Stimulated activated naive B cell treated with anti-CD40 and anti-IgM and Interleukin-4, amounts not matched to agents 10 μg/mL and 1 μg/mL and 100 μg/mL, for 72 hours (primary cell): Measurements from ENCODE around the gene SDC1.
"Not testable (repeated sequence)": the region's sequence is repeated elsewhere in the genome, so short reads cannot be mapped to it uniquely, and the experiment has no call there.

ENCODE experiments used
- ATAC-seq, 2 donors: fragments of 150-1000 bp; cut with Tn5 transposase; replicated peaks; 2 replicates each; pipeline ENCODE4 v1.10.0; 2021; ENCODE audit warnings: moderate library complexity in 1 of 2
- DNase-seq: peaks from one replicate; pipeline ENCODE4 v3.0.0; 2021
- H3K27ac Mint-ChIP-seq: one replicate; pipeline ENCODE4 v1.8.0; 2022; ENCODE audit warnings: mild to moderate bottlenecking, mixed read lengths
- H3K27me3 Mint-ChIP-seq, 2 donors: one replicate each; pipeline ENCODE4 v1.8.0; 2022; ENCODE audit warnings: mixed read lengths in 2 of 2
- H3K36me3 Mint-ChIP-seq, 2 donors: one replicate each; pipeline ENCODE4 v1.8.0; 2022; ENCODE audit warnings: mixed read lengths in 2 of 2, mild to moderate bottlenecking in 1 of 2
- H3K4me1 Mint-ChIP-seq, 2 donors: one replicate each; pipeline ENCODE4 v1.8.0; 2022; ENCODE audit warnings: mixed read lengths in 2 of 2, mild to moderate bottlenecking in 1 of 2
- H3K4me3 Mint-ChIP-seq, 2 donors: one replicate each; pipeline ENCODE4 v1.8.0; 2022; ENCODE audit warnings: mild to moderate bottlenecking in 2 of 2, mixed read lengths in 2 of 2, moderate library complexity in 1 of 2
- H3K9me3 Mint-ChIP-seq, 2 donors: one replicate each; pipeline ENCODE4 v1.8.0; 2022; ENCODE audit warnings: mixed read lengths in 2 of 2, mild to moderate bottlenecking in 1 of 2

SDC1 gene

GRCh38 chr2:20224716-20225293 is at the start of gene SDC1:
Gene SDC1, minus strand, starts transcription at chr2:20225130. Its CDS starts 263 bp downstream, at chr2:20224867.
- no peaks in the 10 kb centered on the region for H3K9me3 Mint-ChIP-seq
- peaks cover 44 to 63% of the 10 kb centered on the region in 2 donors for H3K27me3 Mint-ChIP-seq
- ATAC-seq (peak; percentile 39 to 41), DNase-seq (no peak)
- H3K4me1 Mint-ChIP-seq: peaks cover 8 to 22% of the 10 kb centered on the region in 2 donors
- no peak within 1 kb of the TSS for H3K27ac Mint-ChIP-seq
- H3K36me3 Mint-ChIP-seq: no peaks in the 10 kb centered on the region
- H3K4me3 Mint-ChIP-seq: peak within 1 kb of the TSS; percentile 67 to 77

GRCh38 chr2:20273042-20273441 is 48.1 kb upstream of the SDC1 start:
- Mint-ChIP-seq H3K27ac (no peak overlapping the region), H3K9me3 (no peaks in the 10 kb centered on the region), H3K4me1 (peaks cover 0 to 5% of the 10 kb centered on the region in 2 donors), H3K36me3 (peaks cover 8 to 18% of the 10 kb centered on the region in 2 donors), H3K4me3 (no peak overlapping the region), H3K27me3 (no peaks in the 10 kb centered on the region)
- DNase-seq: no peak
- no peak for ATAC-seq

DNA sequence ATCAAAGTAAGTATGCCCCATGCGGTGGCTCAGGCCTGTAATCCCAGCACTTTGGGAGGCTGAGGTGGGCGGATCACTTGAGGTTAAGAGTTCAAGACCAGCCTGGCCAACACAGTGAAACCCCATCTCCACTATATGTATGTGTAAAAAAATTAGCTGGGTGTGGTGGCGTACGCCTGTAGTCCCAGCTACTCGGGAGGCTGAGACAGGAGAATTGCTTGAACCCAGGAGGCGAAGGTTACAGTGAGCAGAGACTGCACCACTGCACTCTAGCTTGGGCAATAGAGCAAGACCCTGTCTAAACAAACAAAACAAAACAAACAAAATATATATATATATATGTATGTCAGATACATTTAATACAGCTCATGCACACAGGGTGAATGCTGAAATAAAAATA is 43.4 kb upstream of the SDC1 start:
- DNase-seq, H3K9me3 Mint-ChIP-seq, H3K4me1 Mint-ChIP-seq, H3K27ac Mint-ChIP-seq, H3K4me3 Mint-ChIP-seq, ATAC-seq, H3K27me3 Mint-ChIP-seq: not testable (repeated sequence)
- peaks cover 16 to 40% of the 10 kb centered on the region in 2 donors for H3K36me3 Mint-ChIP-seq

- Mint-ChIP-seq H3K4me1 (no peaks in the 10 kb centered on the region), H3K9me3 (no peaks in the 10 kb centered on the region), H3K27me3 (no peaks in the 10 kb centered on the region), H3K36me3 (peaks cover 16 to 39% of the 10 kb centered on the region in 2 donors), H3K27ac (no peak overlapping the region), H3K4me3 (no peak overlapping the region)
- DNase-seq (no peak), ATAC-seq (no peak)
Measured at GRCh38 chr2:20267529-20267928, 42.6 kb upstream of the SDC1 start.

DNA sequence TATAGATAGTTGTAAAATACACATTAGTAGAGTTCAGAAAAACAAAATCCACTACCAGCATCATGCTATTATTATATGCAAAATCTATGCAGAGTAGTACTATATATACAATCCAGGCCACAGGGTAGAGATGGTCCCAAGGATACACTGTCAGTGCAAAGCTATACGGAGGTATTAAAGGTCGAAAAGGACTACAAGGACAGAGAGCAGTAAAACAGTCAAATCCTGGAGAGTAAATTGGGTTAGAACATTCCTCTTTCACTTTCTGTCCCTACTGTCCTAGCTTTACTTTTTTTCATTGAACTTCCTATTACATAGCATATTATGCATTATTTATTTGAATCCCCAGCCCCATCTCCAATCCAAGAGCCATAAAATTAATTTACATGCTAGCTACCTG is 39.7 kb upstream of the SDC1 start:
- Mint-ChIP-seq H3K27me3 (no peaks in the 10 kb centered on the region), H3K4me3 (no peak overlapping the region), H3K9me3 (no peaks in the 10 kb centered on the region), H3K27ac (no peak overlapping the region), H3K36me3 (peaks cover 15 to 29% of the 10 kb centered on the region in 2 donors), H3K4me1 (no peaks in the 10 kb centered on the region)
- no peak for ATAC-seq
- no peak for DNase-seq

DNA sequence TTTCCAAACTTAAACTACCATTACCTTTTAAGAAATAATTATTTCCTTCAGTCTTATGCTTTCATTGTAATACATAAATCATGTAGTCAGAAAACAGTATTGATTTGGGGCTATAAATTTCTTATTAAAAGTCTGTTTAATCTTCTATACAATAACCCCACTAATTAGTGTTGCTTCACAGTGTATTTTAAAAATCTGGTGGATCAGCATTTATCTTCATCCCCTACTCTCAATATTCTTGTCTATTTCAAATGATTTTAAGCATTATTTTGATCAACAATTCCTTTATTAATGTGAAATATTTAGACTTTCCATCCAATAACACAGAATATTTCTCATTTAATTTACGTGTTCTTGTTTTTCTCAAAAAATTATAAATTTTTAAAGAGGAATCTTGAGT is 32.5 kb upstream of the SDC1 start:
- ATAC-seq: no peak
- Mint-ChIP-seq H3K4me3 (no peak overlapping the region), H3K36me3 (peaks cover 16 to 29% of the 10 kb centered on the region in 2 donors), H3K27me3 (no peaks in the 10 kb centered on the region), H3K4me1 (no peaks in the 10 kb centered on the region), H3K27ac (no peak overlapping the region), H3K9me3 (no peaks in the 10 kb centered on the region)
- DNase-seq: no peak

- ATAC-seq: no peak
- H3K36me3 Mint-ChIP-seq: peaks cover 14 to 44% of the 10 kb centered on the region in 2 donors
- no peaks in the 10 kb centered on the region for H3K27me3 Mint-ChIP-seq
- no peaks in the 10 kb centered on the region for H3K9me3 Mint-ChIP-seq
- no peak overlapping the region for H3K27ac Mint-ChIP-seq
- no peaks in the 10 kb centered on the region for H3K4me1 Mint-ChIP-seq
- H3K4me3 Mint-ChIP-seq: no peak overlapping the region
- no peak for DNase-seq
Measured at GRCh38 chr2:20254731-20255130, 29.8 kb upstream of the SDC1 start.

GRCh38 chr2:20250436-20250835 is 25.5 kb upstream of the SDC1 start:
- H3K4me1 Mint-ChIP-seq: no peaks in the 10 kb centered on the region
- no peak for DNase-seq
- no peaks in the 10 kb centered on the region for H3K27me3 Mint-ChIP-seq
- peaks cover 25 to 65% of the 10 kb centered on the region in 2 donors for H3K36me3 Mint-ChIP-seq
- no peak for ATAC-seq
- no peak overlapping the region for H3K27ac Mint-ChIP-seq
- H3K9me3 Mint-ChIP-seq: no peaks in the 10 kb centered on the region
- no peak overlapping the region for H3K4me3 Mint-ChIP-seq

DNA sequence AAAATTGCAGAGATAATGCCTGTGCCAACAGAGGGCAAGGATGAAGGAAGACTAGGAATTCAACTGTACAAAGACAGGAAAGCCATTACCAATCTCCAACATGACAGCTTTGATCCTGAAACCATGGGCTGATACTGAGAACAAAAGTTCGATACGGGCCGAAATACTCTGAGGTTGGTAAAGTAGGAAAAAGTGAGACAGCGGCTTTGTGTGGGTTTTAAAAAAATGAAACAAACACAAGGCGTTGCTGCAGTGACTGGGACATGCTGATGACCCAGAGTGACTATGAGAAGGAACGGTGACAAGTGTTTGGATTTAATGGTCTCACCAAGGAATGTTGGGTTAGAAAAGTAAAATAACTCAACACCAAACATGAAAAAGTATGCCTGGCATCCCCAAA is 24.2 kb upstream of the SDC1 start:
- DNase-seq: no peak
- H3K27ac Mint-ChIP-seq: no peak overlapping the region
- no peaks in the 10 kb centered on the region for H3K4me1 Mint-ChIP-seq
- no peak for ATAC-seq
- no peak overlapping the region for H3K4me3 Mint-ChIP-seq
- H3K27me3 Mint-ChIP-seq: no peaks in the 10 kb centered on the region
- H3K9me3 Mint-ChIP-seq: no peaks in the 10 kb centered on the region
- peaks cover 22 to 63% of the 10 kb centered on the region in 2 donors for H3K36me3 Mint-ChIP-seq

GRCh38 chr2:20247084-20247483 is 22.2 kb upstream of the SDC1 start:
- Mint-ChIP-seq H3K36me3 (peaks cover 18 to 51% of the 10 kb centered on the region in 2 donors), H3K4me3 (no peak overlapping the region), H3K27me3 (no peaks in the 10 kb centered on the region), H3K27ac (no peak overlapping the region), H3K4me1 (peaks cover under 1 to 1% of the 10 kb centered on the region in 2 donors), H3K9me3 (no peaks in the 10 kb centered on the region)
- ATAC-seq (no peak), DNase-seq (no peak)

DNA sequence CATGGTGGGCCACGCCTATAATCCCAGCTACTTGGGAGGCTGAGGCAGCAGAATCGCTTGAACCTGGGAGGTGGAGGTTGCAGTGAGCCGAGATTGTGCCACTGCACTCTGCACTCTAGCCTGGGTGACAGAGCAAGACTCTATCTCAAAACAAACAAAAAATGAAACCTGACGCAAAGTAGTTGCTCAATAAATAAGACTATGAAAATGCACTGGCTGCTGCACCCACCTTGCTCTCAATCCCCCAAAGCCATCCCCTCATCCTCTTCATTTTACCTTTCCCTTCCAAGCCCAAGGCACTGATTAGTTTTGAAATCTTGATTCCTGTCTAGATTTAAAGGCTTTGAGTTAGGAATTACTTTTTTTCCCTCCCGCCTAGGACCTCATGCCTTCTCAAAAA is 18.7 kb upstream of the SDC1 start:
- ATAC-seq, H3K4me1 Mint-ChIP-seq, H3K27me3 Mint-ChIP-seq, DNase-seq, H3K9me3 Mint-ChIP-seq: not testable (repeated sequence)
- H3K36me3 Mint-ChIP-seq: peaks cover 8 to 29% of the 10 kb centered on the region in 2 donors
- peak overlapping the region; percentile 52 for H3K27ac Mint-ChIP-seq
- H3K4me3 Mint-ChIP-seq: peak overlapping the region in 1 of 2 donors; percentile 7

DNA sequence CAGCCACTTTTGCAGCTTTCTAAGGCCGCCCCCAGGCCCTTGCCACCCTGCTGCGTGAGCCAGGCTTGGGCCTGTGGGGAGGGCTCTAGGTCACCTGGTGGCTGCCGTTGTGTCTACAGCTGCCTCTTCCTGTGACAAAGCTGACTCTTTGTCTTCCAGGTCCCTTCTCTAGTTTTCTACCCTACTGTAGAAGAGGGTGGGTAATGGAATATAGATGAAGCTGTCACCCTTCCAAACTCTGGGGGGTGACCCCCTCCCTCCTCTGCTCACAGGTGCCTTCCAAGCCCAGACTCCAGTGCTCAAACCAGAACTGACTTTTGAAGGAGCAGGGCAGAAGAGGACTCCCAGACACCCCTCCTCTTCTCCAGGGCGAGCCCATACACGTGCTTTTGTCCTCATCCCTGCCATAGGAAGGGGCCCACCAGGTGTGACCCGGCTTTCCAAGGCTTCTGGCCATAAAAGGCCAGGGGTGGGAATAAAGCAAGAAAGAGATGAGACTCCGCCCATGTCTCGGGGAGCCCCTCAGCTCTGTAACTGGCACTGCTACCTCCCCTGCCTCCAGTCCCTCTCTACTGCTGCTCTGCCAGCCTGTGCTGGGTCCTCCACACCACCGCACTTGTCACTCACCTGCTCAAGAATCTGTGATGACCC is 17.9 kb upstream of the SDC1 start:
- Mint-ChIP-seq H3K4me1 (peaks cover 4 to 9% of the 10 kb centered on the region in 2 donors), H3K36me3 (peaks cover 7 to 25% of the 10 kb centered on the region in 2 donors), H3K27me3 (peaks cover under 1 to 3% of the 10 kb centered on the region in 2 donors), H3K9me3 (peaks cover 0 to 3% of the 10 kb centered on the region in 2 donors), H3K27ac (peak overlapping the region; percentile 49), H3K4me3 (peak overlapping the region; percentile 26 to 49)
- ATAC-seq: peak; percentile 60 to 63
- no peak for DNase-seq

GRCh38 chr2:20241973-20242726 is 17.2 kb upstream of the SDC1 start:
- Mint-ChIP-seq H3K27ac (peak overlapping the region; percentile 31), H3K36me3 (peaks cover 0 to 20% of the 10 kb centered on the region in 2 donors), H3K4me3 (peak overlapping the region; percentile 71 to 78), H3K9me3 (peaks cover 1 to 5% of the 10 kb centered on the region in 2 donors), H3K4me1 (peaks cover 4 to 9% of the 10 kb centered on the region in 2 donors), H3K27me3 (peaks cover 7 to 10% of the 10 kb centered on the region in 2 donors)
- DNase-seq (no peak), ATAC-seq (peak; percentile 55 to 69)

DNA sequence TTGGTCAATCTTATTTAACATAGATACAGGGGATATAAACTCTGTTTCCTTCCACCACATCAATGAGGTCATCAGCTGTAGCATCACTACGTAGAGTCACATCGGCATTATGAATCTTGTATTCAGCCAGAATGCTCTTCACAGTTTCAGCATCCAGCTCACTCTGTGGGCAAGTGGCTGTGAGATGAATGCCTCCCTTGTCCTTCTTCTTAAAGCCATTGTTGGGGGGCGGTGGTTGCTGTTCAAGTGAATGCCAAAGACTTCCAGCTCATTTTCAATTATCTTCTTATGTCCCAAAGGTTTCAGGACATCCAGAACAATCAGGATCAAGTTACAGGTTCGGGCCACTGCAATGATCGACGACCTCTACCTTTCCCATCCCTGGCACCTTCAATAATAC is 15.4 kb upstream of the SDC1 start:
- ATAC-seq, H3K4me3 Mint-ChIP-seq, H3K36me3 Mint-ChIP-seq, H3K9me3 Mint-ChIP-seq, DNase-seq, H3K27ac Mint-ChIP-seq, H3K4me1 Mint-ChIP-seq: not testable (repeated sequence)
- peaks cover 22 to 28% of the 10 kb centered on the region in 2 donors for H3K27me3 Mint-ChIP-seq
